HCT116 (cell line): Measurements from ENCODE around the gene ASCC2. TPM values are rescaled to one million over a fixed set of nuclear protein-coding genes. Genes with fewer than 3 reads are reported as not detected.
A peak's percentile ranks its signal among the peaks of the same experiment; 100 is the strongest.

ENCODE experiments used
- ATAC-seq: fragments of 200-7000 bp; cut with Tn5 transposase; 2 replicates; pipeline ENCODE4 v1.9.1; 2020; ENCODE audit warnings: mild to moderate bottlenecking, moderate library complexity
- BruUV-seq: library from RNA; stranded (reverse); fragments of 400-500 nt; replicated peaks from 2 replicates; lab custom pipeline; 2021; lab: Mats Ljungman, UMichigan
- CTCF ChIA-PET: fragments of 300-600 bp; sonication (Branson Sonifier 250); formaldehyde crosslinking; loops from one replicate; lab custom pipeline; 2021; ENCODE audit warnings: antibody characterized with exemption; lab: Charles Lee
- POLR2A ChIA-PET: fragments of 300-600, 350-600 bp; sonication (Branson Sonifier 250); formaldehyde crosslinking; loops from one replicate; lab custom pipeline; 2021; ENCODE audit warnings: antibody characterized with exemption; lab: Charles Lee
- RAD21 ChIA-PET, 2 experiments: fragments of 300-600 bp; sonication (Branson Sonifier 250); formaldehyde crosslinking; loops; one replicate each; lab custom pipeline; 2023; ENCODE audit warnings: low total read pairs in 2 of 2; ENCODE audit not compliant: uncharacterized antibody in 2 of 2, unreplicated experiment in 2 of 2, low non-redundant PET in 1 of 2; lab: Charles Lee
- DNase-seq: peaks from one replicate; pipeline ENCODE4 v3.0.0-alpha.2; 2010; ENCODE audit warnings: low read depth, low spot score
- H2AFZ ChIP-seq: fragments of 200-600 bp; shearing (Covaris generic), sonication (generic); 2 replicates; pipeline ENCODE4 v1.6.1; 2017; ENCODE audit warnings: low read depth, mixed run types, mixed read lengths, antibody characterized with exemption, low read length; ENCODE audit not compliant: poor library complexity, severe bottlenecking
- H3K27ac ChIP-seq: 2 replicates; pipeline ENCODE4 v1.5.1; 2012; ENCODE audit warnings: low read depth, low read length
- H3K27me3 ChIP-seq: fragments of 200-600 bp; sonication (generic); 2 replicates; pipeline ENCODE4 v1.6.1; 2016; ENCODE audit warnings: mixed run types, low read length, mixed read lengths; ENCODE audit not compliant: insufficient read depth
- H3K36me3 ChIP-seq, 2 experiments: fragments of 200-500 bp in 1 of 2; fragments of 200-600 bp in 1 of 2; sonication (Bioruptor generic) in 1 of 2; sonication (generic) in 1 of 2; 2 replicates each; pipeline versions ENCODE4 v1.5.1 to v1.6.1; 2014 to 2016; ENCODE audit warnings: low read length in 2 of 2, inconsistent platforms in 1 of 2, mixed read lengths in 1 of 2, mixed run types in 1 of 2; ENCODE audit not compliant: insufficient read depth in 2 of 2, control insufficient read depth in 1 of 2
- H3K4me1 ChIP-seq, 2 experiments: fragments of 200-600 bp in 1 of 2; sonication (generic) in 1 of 2; 2 replicates each; pipeline versions ENCODE4 v1.5.1 to v1.6.1; 2012 to 2017; ENCODE audit warnings: low read length in 2 of 2, inconsistent platforms in 1 of 2, mild to moderate bottlenecking in 1 of 2, mixed read lengths in 1 of 2, mixed run types in 1 of 2, moderate library complexity in 1 of 2; ENCODE audit not compliant: insufficient read depth in 2 of 2, control insufficient read depth in 1 of 2
- H3K4me2 ChIP-seq: fragments of 200-600 bp; sonication (generic); 2 replicates; pipeline ENCODE4 v1.6.1; 2017; ENCODE audit warnings: mixed run types, low read length, mixed read lengths
- H3K4me3 ChIP-seq, 2 experiments: fragments of 200-600 bp in 1 of 2; sonication (generic) in 1 of 2; replicated peaks in 1 of 2; 2 replicates each; pipeline ENCODE4 v1.5.1; 2011 to 2016; ENCODE audit warnings: low read length in 2 of 2, control low read depth in 1 of 2, low read depth in 1 of 2, mild to moderate bottlenecking in 1 of 2, mixed read lengths in 1 of 2, mixed run types in 1 of 2
- H3K79me2 ChIP-seq: fragments of 200-600 bp; sonication (generic); 2 replicates; pipeline ENCODE4 v1.6.1; 2017; ENCODE audit warnings: mild to moderate bottlenecking, mixed run types, low read length, moderate library complexity, mixed read lengths; ENCODE audit not compliant: insufficient read depth
- H3K9ac ChIP-seq: fragments of 200-600 bp; sonication (generic); 2 replicates; pipeline ENCODE4 v1.6.1; 2016; ENCODE audit warnings: low read length, mixed read lengths
- H3K9me2 ChIP-seq: fragments of 200-600 bp; sonication (generic), shearing (Covaris generic); 2 replicates; pipeline ENCODE4 v1.6.1; 2017; ENCODE audit warnings: mixed run types, mild to moderate bottlenecking, moderate library complexity; ENCODE audit not compliant: insufficient read depth
- H3K9me3 ChIP-seq, 2 experiments: fragments of 200-500 bp in 1 of 2; fragments of 200-600 bp in 1 of 2; sonication (Bioruptor generic) in 1 of 2; sonication (generic) in 1 of 2; 2 replicates each; pipeline ENCODE4 v1.6.1; 2014 to 2017; ENCODE audit warnings: low read length in 2 of 2, mixed read lengths in 2 of 2, inconsistent platforms in 1 of 2, low read depth in 1 of 2, mild to moderate bottlenecking in 1 of 2, mixed run types in 1 of 2, moderate library complexity in 1 of 2; ENCODE audit not compliant: control insufficient read depth in 1 of 2, insufficient read depth in 1 of 2
- H4K20me1 ChIP-seq: fragments of 200-600 bp; sonication (generic), shearing (Covaris generic); 2 replicates; pipeline ENCODE4 v1.6.1; 2017; ENCODE audit warnings: mixed run types, mild to moderate bottlenecking, moderate library complexity; ENCODE audit not compliant: insufficient read depth
- CEBPB ChIP-seq: IDR thresholded peaks from 2 replicates; pipeline ENCODE4 v1.6.1; 2012; ENCODE audit warnings: low read depth
- FOSL1 ChIP-seq: IDR thresholded peaks from 2 replicates; pipeline ENCODE4 v1.6.1; 2012; ENCODE audit warnings: low read depth
- POLR2AphosphoS5 ChIP-seq: IDR thresholded peaks from 2 replicates; pipeline ENCODE4 v1.6.1; 2011; ENCODE audit warnings: mild to moderate bottlenecking, low read depth, low read length, moderate library complexity
- RAD21 ChIP-seq: IDR thresholded peaks from 2 replicates; pipeline ENCODE4 v1.6.1; 2012; ENCODE audit warnings: low read depth, mild to moderate bottlenecking
- SIN3A ChIP-seq: IDR thresholded peaks from 2 replicates; pipeline ENCODE4 v1.6.1; 2012; ENCODE audit warnings: low read depth
- SRF ChIP-seq: IDR thresholded peaks from 2 replicates; pipeline ENCODE4 v1.6.1; 2012; ENCODE audit warnings: low read depth
- TCF7L2 ChIP-seq: IDR thresholded peaks from 2 replicates; pipeline ENCODE4 v1.7.0; 2011; ENCODE audit warnings: borderline replicate concordance, inconsistent platforms; ENCODE audit not compliant: insufficient read depth, insufficient read length; ENCODE audit errors: extremely low read depth
- YY1 ChIP-seq: IDR thresholded peaks from 2 replicates; pipeline ENCODE4 v1.6.1; 2011; ENCODE audit warnings: low read length, low read depth, moderate library complexity, mild to moderate bottlenecking; ENCODE audit not compliant: insufficient replicate concordance; ENCODE audit errors: extremely low read depth
- ZFX ChIP-seq: fragments of 450-650 bp; IDR thresholded peaks from 2 replicates; pipeline ENCODE4 v1.6.1; 2017
- ZNF274 ChIP-seq: fragments of 200-500 bp; sonication (Bioruptor generic); IDR thresholded peaks from 2 replicates; pipeline ENCODE4 v1.6.1; 2014; ENCODE audit warnings: mild to moderate bottlenecking, low read depth, low read length, inconsistent platforms
- intact Hi-C: fragments of 100-400 bp; cut with micrococcal nuclease; formaldehyde crosslinking; loops from 2 replicates; pipeline ENCODE4 v1.10.0; 2022
- total RNA-seq: library from RNA; stranded (reverse); gene quantifications from one replicate; pipeline ENCODE4 v1.2.1, GENCODE V29; 2021; ENCODE audit not compliant: unreplicated experiment
- TF ChIP-seq, protein P1 (sequence below): IDR thresholded peaks from 2 replicates; pipeline ENCODE4 v1.6.1; 2012; ENCODE audit warnings: low read depth
- TF ChIP-seq, protein P2 (sequence below): IDR thresholded peaks from 2 replicates; pipeline ENCODE4 v1.6.1; 2012
- TF ChIP-seq, protein P3 (sequence below), 3 experiments: fragments of 200-600 bp in 1 of 3; sonication (generic) in 1 of 3; IDR thresholded peaks in 2 of 3; conservative IDR thresholded peaks in 1 of 3; 2 replicates each; pipeline ENCODE4 v1.5.1; 2012 to 2017; ENCODE audit warnings: low read depth in 2 of 3, low read length in 2 of 3, antibody characterized with exemption in 1 of 3, borderline replicate concordance in 1 of 3, control low read depth in 1 of 3, mild to moderate bottlenecking in 1 of 3, mixed read lengths in 1 of 3, mixed run types in 1 of 3, moderate library complexity in 1 of 3; ENCODE audit not compliant: insufficient read depth in 1 of 3

ASCC2 gene
- total RNA-seq, 1 experiment from 2014 or later: 68.6 TPM

DNA sequence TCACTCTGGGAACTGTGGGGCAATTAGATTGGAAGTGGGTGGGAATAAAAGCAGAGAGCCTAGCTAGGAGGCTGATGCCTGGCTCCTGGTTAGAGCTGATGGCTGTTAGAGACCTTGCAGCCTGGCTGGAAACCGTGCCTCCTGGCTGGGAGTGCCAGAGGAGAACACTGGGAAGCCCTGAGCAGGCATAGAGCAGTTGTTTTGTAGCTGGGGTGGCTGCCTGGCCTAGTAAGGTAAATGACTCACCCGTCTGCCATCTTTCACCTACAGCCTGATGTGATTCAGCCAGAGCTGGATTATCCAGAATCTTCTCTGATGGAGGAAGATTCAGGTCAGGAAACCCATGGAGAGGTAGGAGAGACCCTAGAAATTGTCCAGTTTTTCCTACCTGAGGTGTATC is 64.8 kb downstream of the ASCC2 start (continued):
- TF ChIP-seq TCF7L2: no peak
- TF ChIP-seq SRF: peak; percentile 88
- peak; percentile 70 for TF ChIP-seq FOSL1
- TF ChIP-seq, protein P1, sequence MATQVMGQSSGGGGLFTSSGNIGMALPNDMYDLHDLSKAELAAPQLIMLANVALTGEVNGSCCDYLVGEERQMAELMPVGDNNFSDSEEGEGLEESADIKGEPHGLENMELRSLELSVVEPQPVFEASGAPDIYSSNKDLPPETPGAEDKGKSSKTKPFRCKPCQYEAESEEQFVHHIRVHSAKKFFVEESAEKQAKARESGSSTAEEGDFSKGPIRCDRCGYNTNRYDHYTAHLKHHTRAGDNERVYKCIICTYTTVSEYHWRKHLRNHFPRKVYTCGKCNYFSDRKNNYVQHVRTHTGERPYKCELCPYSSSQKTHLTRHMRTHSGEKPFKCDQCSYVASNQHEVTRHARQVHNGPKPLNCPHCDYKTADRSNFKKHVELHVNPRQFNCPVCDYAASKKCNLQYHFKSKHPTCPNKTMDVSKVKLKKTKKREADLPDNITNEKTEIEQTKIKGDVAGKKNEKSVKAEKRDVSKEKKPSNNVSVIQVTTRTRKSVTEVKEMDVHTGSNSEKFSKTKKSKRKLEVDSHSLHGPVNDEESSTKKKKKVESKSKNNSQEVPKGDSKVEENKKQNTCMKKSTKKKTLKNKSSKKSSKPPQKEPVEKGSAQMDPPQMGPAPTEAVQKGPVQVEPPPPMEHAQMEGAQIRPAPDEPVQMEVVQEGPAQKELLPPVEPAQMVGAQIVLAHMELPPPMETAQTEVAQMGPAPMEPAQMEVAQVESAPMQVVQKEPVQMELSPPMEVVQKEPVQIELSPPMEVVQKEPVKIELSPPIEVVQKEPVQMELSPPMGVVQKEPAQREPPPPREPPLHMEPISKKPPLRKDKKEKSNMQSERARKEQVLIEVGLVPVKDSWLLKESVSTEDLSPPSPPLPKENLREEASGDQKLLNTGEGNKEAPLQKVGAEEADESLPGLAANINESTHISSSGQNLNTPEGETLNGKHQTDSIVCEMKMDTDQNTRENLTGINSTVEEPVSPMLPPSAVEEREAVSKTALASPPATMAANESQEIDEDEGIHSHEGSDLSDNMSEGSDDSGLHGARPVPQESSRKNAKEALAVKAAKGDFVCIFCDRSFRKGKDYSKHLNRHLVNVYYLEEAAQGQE: no peak
- TF ChIP-seq, protein P2, sequence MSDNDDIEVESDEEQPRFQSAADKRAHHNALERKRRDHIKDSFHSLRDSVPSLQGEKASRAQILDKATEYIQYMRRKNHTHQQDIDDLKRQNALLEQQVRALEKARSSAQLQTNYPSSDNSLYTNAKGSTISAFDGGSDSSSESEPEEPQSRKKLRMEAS: peak; percentile 28; the same call in 1 of the 2 replicates
- TF ChIP-seq POLR2AphosphoS5: no peak
- TF ChIP-seq YY1: no peak

DNA sequence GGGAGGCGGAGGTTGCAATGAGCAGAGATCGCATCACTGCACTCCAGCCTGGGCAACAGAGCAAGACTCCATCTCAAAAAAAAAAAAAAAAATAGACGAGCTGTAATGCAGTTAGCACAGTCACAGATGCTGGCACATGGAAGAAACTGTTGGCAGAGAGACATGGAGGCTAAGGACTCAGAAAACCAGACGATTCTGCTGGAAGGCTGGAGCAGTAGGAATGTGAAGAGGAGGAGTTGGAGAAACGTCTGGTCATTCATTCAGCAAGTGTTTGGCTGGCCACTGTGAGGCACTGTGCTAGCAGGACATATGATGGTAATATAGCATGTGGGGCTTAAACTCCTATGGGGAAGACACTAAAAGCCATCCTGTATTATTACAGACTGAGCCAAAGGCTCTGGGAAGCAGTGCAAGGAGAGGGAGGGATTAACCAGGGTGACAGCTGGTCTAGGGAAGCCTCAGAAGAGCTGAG is 65.9 kb downstream of the ASCC2 start:
- ChIA-PET RAD21 (interaction anchor here in 1 of 2 experiments (1.1 to 1.6 kb wide), 2 partner anchors 233 to 317 kb away, joined by 3 to 4 read pairs; no protein-coding TSS in a partner anchor), CTCF (interaction anchor here (1.1 to 1.6 kb wide), 3 partner anchors 10 to 316 kb away, joined by 3 to 10 read pairs (median 8); no protein-coding TSS in a partner anchor), POLR2A (no interaction called here)
- no TSS peak for BruUV-seq
- Histone ChIP-seq H3K79me2 (peaks cover 26% of the 10 kb centered on the region), H3K9me3 (no peaks in the 10 kb centered on the region), H3K4me3 (no peak overlapping the region), H3K9me2 (no peaks in the 10 kb centered on the region), H4K20me1 (no peaks in the 10 kb centered on the region), H3K36me3 (peaks cover 15 to 19% of the 10 kb centered on the region in 2 experiments; a peak in 3 of 4 replicates), H2AFZ (no peak overlapping the region), H3K4me1 (peaks cover 14 to 44% of the 10 kb centered on the region in 2 experiments), H3K9ac (no peak overlapping the region), H3K27ac (peak overlapping the region; percentile 73; the same call in 1 of the 2 replicates), H3K27me3 (no peaks in the 10 kb centered on the region), H3K4me2 (no peak overlapping the region)
- ATAC-seq (peak; percentile 70), DNase-seq (peak; percentile 24)
- intact Hi-C loops: loop anchor here (2.0 kb wide), 2 partner anchors 233 to 317 kb away; no protein-coding TSS in a partner anchor
- peak; percentile 60 for TF ChIP-seq RAD21
- no peak for TF ChIP-seq TCF7L2
- no peak for TF ChIP-seq ZFX
- no peak for TF ChIP-seq SIN3A
- TF ChIP-seq CEBPB: no peak
- TF ChIP-seq, protein P3, sequence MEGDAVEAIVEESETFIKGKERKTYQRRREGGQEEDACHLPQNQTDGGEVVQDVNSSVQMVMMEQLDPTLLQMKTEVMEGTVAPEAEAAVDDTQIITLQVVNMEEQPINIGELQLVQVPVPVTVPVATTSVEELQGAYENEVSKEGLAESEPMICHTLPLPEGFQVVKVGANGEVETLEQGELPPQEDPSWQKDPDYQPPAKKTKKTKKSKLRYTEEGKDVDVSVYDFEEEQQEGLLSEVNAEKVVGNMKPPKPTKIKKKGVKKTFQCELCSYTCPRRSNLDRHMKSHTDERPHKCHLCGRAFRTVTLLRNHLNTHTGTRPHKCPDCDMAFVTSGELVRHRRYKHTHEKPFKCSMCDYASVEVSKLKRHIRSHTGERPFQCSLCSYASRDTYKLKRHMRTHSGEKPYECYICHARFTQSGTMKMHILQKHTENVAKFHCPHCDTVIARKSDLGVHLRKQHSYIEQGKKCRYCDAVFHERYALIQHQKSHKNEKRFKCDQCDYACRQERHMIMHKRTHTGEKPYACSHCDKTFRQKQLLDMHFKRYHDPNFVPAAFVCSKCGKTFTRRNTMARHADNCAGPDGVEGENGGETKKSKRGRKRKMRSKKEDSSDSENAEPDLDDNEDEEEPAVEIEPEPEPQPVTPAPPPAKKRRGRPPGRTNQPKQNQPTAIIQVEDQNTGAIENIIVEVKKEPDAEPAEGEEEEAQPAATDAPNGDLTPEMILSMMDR (IDR thresholded peaks at IDR 0.05 in 2 of 3, conservative IDR thresholded peaks at IDR 0.05 in 1 of 3; ENCODE audit: borderline replicate concordance in 1 of 3, insufficient read depth in 1 of 3, low read depth in 2 of 3, low read length in 2 of 3): peak in 2 of 3 experiments; percentile 70 to 72; a peak in 5 of 6 replicates
- no peak for TF ChIP-seq ZNF274
